Lung (tissue), 12 donors: ENCODE data around the gene LCLAT1. TPM values are rescaled to one million over a fixed set of nuclear protein-coding genes. Genes with fewer than 3 reads are reported as not detected.

Experiments used
- ATAC-seq: fragments of 200-7000 bp; cut with Tn5 transposase; one replicate; pipeline ENCODE4 v1.9.1; 2020; ENCODE audit warnings: moderate number of reproducible peaks; ENCODE audit not compliant: insufficient read depth, low FRiP score
- DNase-seq, 3 donors: peaks; one replicate each; pipeline ENCODE4 v3.0.0-alpha.2; 2013 to 2017
- H3K27ac ChIP-seq, 2 donors: one replicate each; pipeline ENCODE4 v1.5.1; 2013; ENCODE audit warnings: mild to moderate bottlenecking in 2 of 2, moderate library complexity in 2 of 2, control low read depth in 1 of 2, inconsistent platforms in 1 of 2, low read depth in 1 of 2, low read length in 1 of 2
- H3K27me3 ChIP-seq, 3 donors: one replicate each; pipeline ENCODE4 v1.5.1; 2013; ENCODE audit warnings: low read length in 2 of 3; ENCODE audit not compliant: control insufficient read depth in 3 of 3, insufficient read depth in 3 of 3
- H3K36me3 ChIP-seq, 4 donors: one replicate each; pipeline ENCODE4 v1.5.1; 2013; ENCODE audit warnings: low read length in 4 of 4, mild to moderate bottlenecking in 1 of 4, moderate library complexity in 1 of 4; ENCODE audit not compliant: control insufficient read depth in 4 of 4, insufficient read depth in 4 of 4
- H3K4me1 ChIP-seq, 5 donors: one replicate each; pipeline ENCODE4 v1.5.1; 2013; ENCODE audit warnings: low read length in 5 of 5, mild to moderate bottlenecking in 2 of 5, moderate library complexity in 1 of 5; ENCODE audit not compliant: control insufficient read depth in 5 of 5, insufficient read depth in 5 of 5
- H3K4me3 ChIP-seq: one replicate; pipeline ENCODE4 v1.5.1; 2013; ENCODE audit warnings: mild to moderate bottlenecking, control low read depth, moderate library complexity
- H3K9ac ChIP-seq, 2 donors: one replicate each; pipeline ENCODE4 v1.5.1; 2013; ENCODE audit warnings: low read length in 2 of 2, control low read depth in 1 of 2; ENCODE audit not compliant: insufficient read depth in 1 of 2
- H3K9me3 ChIP-seq, 4 donors: one replicate each; pipeline ENCODE4 v1.5.1; 2013; ENCODE audit warnings: low read length in 3 of 4, mild to moderate bottlenecking in 1 of 4, moderate library complexity in 1 of 4; ENCODE audit not compliant: control insufficient read depth in 4 of 4, insufficient read depth in 3 of 4
- WGBS, 2 donors: extraction: QIAGEN DNeasy Blood & Tissue Kit; methylation state at CpG; one replicate each; pipeline ENCODE4 v1.1.7; 2013; 5-methylcytosine and 5-hydroxymethylcytosine counted together
- polyA plus RNA-seq, 2 donors: library from polyadenylated mRNA; stranded (reverse); fragments of 200-250 nt; gene quantifications; one replicate each; pipeline ENCODE4 v1.2.1, GENCODE V29; 2013
- total RNA-seq, 2 donors: library from RNA; depleted of rRNA in 1 of 2; stranded (reverse); fragments of >200 nt in 1 of 2; gene quantifications; one replicate each; pipeline ENCODE4 v1.2.1, GENCODE V29; 2014 to 2021
- TF ChIP-seq, protein P1 (sequence below): IDR thresholded peaks from 2 replicates; pipeline ENCODE4 v1.5.1; 2012; ENCODE audit warnings: mild to moderate bottlenecking; ENCODE audit errors: control extremely low read depth, extremely low read depth
- donor health status: control.
- donor health status: control.
- donor health status: Bipolar disorder and iron deficiency.
- donor health status: healthy.
- donor health status: DM: yes; HTN: yes; CAD: no.

The LCLAT1 gene
- total and polyA plus RNA-seq, 4 donors = 2.4 to 24.2 (median 10.8) TPM

DNA sequence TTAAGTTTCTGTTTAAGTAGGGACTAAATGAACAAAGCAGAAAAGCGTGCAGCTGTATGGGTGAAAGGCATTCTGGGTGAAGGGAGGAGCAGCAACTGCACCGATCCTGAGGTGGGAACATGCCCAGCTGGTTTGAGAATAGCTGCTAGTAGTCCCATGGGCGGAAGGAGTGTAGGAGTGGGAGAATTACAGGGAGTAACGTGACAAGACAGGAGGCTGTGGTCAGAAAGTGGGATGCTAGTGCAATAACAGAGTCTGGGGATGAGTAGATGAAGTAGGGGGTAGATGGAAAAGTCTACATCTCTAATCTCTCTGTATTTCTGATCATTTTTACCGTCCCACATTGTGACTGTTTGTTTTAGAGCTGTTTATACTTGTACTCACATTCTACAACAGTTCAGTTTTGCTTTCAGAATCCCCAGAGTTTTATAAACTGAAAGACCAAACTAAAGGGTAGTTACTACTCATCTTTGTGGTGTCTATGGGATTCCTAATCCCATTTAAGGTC is 118.9 kb downstream of the LCLAT1 start:
- Histone ChIP-seq H3K4me3 (no peak overlapping the region), H3K36me3 (peaks cover 0 to 6% (median 2%) of the 10 kb centered on the region in 4 donors), H3K4me1 (peaks cover 0 to 10% (median 2%) of the 10 kb centered on the region in 5 donors), H3K27me3 (no peaks in the 10 kb centered on the region), H3K9ac (no peak overlapping the region), H3K9me3 (no peaks in the 10 kb centered on the region), H3K27ac (peak overlapping the region; percentile 32 to 72)
- no peak for DNase-seq
- WGBS, 2 donors = 65 to 78% methylated on average over 5 of the region's 5 CpGs
- no peak for ATAC-seq
- TF ChIP-seq, protein P1, sequence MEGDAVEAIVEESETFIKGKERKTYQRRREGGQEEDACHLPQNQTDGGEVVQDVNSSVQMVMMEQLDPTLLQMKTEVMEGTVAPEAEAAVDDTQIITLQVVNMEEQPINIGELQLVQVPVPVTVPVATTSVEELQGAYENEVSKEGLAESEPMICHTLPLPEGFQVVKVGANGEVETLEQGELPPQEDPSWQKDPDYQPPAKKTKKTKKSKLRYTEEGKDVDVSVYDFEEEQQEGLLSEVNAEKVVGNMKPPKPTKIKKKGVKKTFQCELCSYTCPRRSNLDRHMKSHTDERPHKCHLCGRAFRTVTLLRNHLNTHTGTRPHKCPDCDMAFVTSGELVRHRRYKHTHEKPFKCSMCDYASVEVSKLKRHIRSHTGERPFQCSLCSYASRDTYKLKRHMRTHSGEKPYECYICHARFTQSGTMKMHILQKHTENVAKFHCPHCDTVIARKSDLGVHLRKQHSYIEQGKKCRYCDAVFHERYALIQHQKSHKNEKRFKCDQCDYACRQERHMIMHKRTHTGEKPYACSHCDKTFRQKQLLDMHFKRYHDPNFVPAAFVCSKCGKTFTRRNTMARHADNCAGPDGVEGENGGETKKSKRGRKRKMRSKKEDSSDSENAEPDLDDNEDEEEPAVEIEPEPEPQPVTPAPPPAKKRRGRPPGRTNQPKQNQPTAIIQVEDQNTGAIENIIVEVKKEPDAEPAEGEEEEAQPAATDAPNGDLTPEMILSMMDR = no peak

DNA sequence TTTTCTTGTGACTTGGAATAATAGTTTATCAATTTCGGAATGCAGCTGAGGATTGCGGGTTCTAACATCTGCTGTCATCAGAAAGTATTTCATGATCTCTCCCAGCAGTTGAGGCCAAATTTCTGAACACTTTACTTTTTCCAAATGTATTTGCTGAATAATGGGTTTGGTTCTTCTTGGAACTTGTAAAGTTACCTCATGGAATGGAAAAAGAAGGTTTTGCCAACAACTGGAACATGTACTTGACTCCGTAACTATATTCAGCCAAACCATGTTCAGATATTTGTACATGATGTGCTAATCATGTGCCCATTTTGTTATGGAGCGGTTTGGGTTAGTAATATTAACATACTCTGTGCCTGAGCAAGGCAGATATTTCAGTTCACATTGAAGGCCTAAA is 119.6 kb downstream of the LCLAT1 start:
- Histone ChIP-seq H3K27ac (no peak overlapping the region), H3K9me3 (no peaks in the 10 kb centered on the region), H3K4me1 (peaks cover 0 to 10% (median 2%) of the 10 kb centered on the region in 5 donors), H3K4me3 (no peak overlapping the region), H3K27me3 (no peaks in the 10 kb centered on the region), H3K36me3 (peaks cover 0 to 6% (median 2%) of the 10 kb centered on the region in 4 donors), H3K9ac (no peak overlapping the region)
- ATAC-seq (no peak), DNase-seq (no peak)
- TF ChIP-seq, protein P1 = no peak
- 79 to 94% methylated on average over 4 of the region's 4 CpGs for WGBS, 2 donors

DNA sequence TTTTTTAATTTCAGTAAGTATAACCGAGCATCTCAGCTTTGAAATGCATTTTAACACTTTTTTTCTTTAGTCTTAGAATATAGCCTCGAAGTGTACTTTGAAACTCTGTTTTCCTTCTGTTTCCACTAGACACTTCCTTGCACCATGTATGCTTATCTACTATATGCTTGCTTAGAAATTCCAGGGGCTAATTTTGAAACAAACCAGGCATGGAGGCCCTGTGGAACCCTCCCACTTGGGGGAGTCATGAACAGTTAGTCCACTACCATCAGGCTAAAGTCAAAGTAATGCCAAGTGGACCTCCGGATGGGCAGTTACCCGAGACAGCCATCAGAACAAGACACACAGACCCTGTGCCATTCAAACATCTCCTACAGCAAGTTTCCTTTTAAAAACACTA is 120.3 kb downstream of the LCLAT1 start:
- TF ChIP-seq, protein P1 = no peak
- H3K27ac ChIP-seq = no peak overlapping the region
- no peak for ATAC-seq

DNA sequence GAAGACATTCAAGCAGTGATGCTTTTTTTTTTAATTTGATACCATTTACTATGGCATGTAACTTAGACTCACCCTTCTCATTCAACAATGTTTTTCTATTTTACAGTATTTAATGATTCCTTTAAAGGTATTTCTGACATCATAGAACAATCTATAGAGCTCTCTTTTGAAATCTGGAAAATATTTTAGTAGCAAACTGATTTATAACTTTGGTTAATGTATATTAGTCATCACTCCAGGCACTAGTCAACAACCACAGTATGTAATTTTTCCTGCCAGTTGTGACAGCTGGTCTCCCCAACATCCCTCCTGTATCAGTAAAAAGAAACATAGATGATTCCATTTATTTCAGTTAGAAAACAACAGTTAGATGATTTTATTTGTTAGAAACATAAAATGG is 122.9 kb downstream of the LCLAT1 start:
- Histone ChIP-seq H3K4me1 (peaks cover 0 to 10% (median 2%) of the 10 kb centered on the region in 5 donors), H3K36me3 (peaks cover 0 to 3% (median 2%) of the 10 kb centered on the region in 4 donors), H3K9ac (no peak overlapping the region), H3K27ac (no peak overlapping the region), H3K4me3 (no peak overlapping the region), H3K27me3 (no peaks in the 10 kb centered on the region), H3K9me3 (no peaks in the 10 kb centered on the region)
- no peak for ATAC-seq
- no peak for DNase-seq
- TF ChIP-seq, protein P1 = no peak

More for the DNA sequence above, 120.3 kb downstream of the LCLAT1 start:
- Histone ChIP-seq H3K9me3 (no peaks in the 10 kb centered on the region), H3K36me3 (peaks cover 0 to 2% (median 2%) of the 10 kb centered on the region in 4 donors), H3K9ac (no peak overlapping the region), H3K4me1 (peaks cover 0 to 10% (median 2%) of the 10 kb centered on the region in 5 donors), H3K4me3 (no peak overlapping the region), H3K27me3 (no peaks in the 10 kb centered on the region)
- WGBS, 2 donors = 97 to 98% methylated on average over 4 of the region's 4 CpGs
- no peak for DNase-seq
